ENCODE results near the gene MUSK. TPM values are rescaled to one million over a fixed set of nuclear protein-coding genes. Genes with fewer than 3 reads are reported as not detected.

The MUSK gene
- total RNA-seq, 1 experiment from 2014 or later: not detected

GRCh38 chr9:110809038-110809595 is 140.5 kb downstream of the MUSK start:
- peaks cover 15% of the 10 kb centered on the region for H3K4me1 Mint-ChIP-seq
- H3K4me3 Mint-ChIP-seq: no peak overlapping the region
- DNase-seq (ENCODE audit: low spot score): no peak
- CTCF ChIA-PET: no interaction called here
- POLR2A ChIA-PET: no interaction called here
- H3K9me3 Mint-ChIP-seq: peaks cover 6% of the 10 kb centered on the region; the same call in 1 of the 2 replicates
- no peak for TF ChIP-seq CBFB (CRISPR knock-in tag; IDR thresholded peaks at IDR 0.05; ENCODE audit: low read depth)
- no peaks in the 10 kb centered on the region; the same call in 1 of the 2 replicates for H3K27me3 Mint-ChIP-seq (ENCODE audit: low read depth)
- no peak for ATAC-seq
- no peak overlapping the region for H3K27ac Mint-ChIP-seq
- no peaks in the 10 kb centered on the region for H3K36me3 Mint-ChIP-seq

GRCh38 chr9:110810262-110810976 is 141.8 kb downstream of the MUSK start:
- CTCF ChIA-PET: no interaction called here
- POLR2A ChIA-PET: no interaction called here
- no peaks in the 10 kb centered on the region; the same call in 1 of the 2 replicates for H3K27me3 Mint-ChIP-seq (ENCODE audit: low read depth)
- no peak for DNase-seq (ENCODE audit: low spot score)
- H3K4me3 Mint-ChIP-seq: no peak overlapping the region
- no peaks in the 10 kb centered on the region for H3K36me3 Mint-ChIP-seq
- H3K9me3 Mint-ChIP-seq: peaks cover 6% of the 10 kb centered on the region; the same call in 1 of the 2 replicates
- ATAC-seq: no peak
- H3K4me1 Mint-ChIP-seq: peaks cover 15% of the 10 kb centered on the region
- H3K27ac Mint-ChIP-seq: no peak overlapping the region
- no peak for TF ChIP-seq TEAD1 (CRISPR knock-in tag; IDR thresholded peaks at IDR 0.05)
- no peak for TF ChIP-seq E2F5 (CRISPR knock-in tag; IDR thresholded peaks at IDR 0.05)
- TF ChIP-seq NR3C1 (CRISPR knock-in tag; conservative IDR thresholded peaks at IDR 0.05; ENCODE audit: low read depth): no peak
- TF ChIP-seq TEAD4 (CRISPR knock-in tag; IDR thresholded peaks at IDR 0.05): no peak
- TF ChIP-seq SMAD4 (CRISPR knock-in tag; IDR thresholded peaks at IDR 0.05): no peak
- TF ChIP-seq ATF3 (CRISPR knock-in tag; conservative IDR thresholded peaks at IDR 0.05): no peak
- no peak for TF ChIP-seq MYBL2 (CRISPR knock-in tag; IDR thresholded peaks at IDR 0.05)
- no peak for TF ChIP-seq JAZF1 (CRISPR knock-in tag; IDR thresholded peaks at IDR 0.05)
- TF ChIP-seq SP1 (CRISPR knock-in tag; conservative IDR thresholded peaks at IDR 0.05): no peak
- TF ChIP-seq ESRRA (CRISPR knock-in tag; IDR thresholded peaks at IDR 0.05; ENCODE audit: borderline replicate concordance): no peak
- no peak for TF ChIP-seq ELF4 (CRISPR knock-in tag; IDR thresholded peaks at IDR 0.05; ENCODE audit: low read depth)
- no peak for TF ChIP-seq SOX15 (CRISPR knock-in tag; IDR thresholded peaks at IDR 0.05)
- no peak for TF ChIP-seq ZSCAN18 (CRISPR knock-in tag; IDR thresholded peaks at IDR 0.05)
- no peak for TF ChIP-seq FOXP4 (CRISPR knock-in tag; IDR thresholded peaks at IDR 0.05)

GRCh38 chr9:110812886-110813285 is 144.3 kb downstream of the MUSK start:
- Mint-ChIP-seq H3K4me1 (peaks cover 15% of the 10 kb centered on the region), H3K4me3 (no peak overlapping the region), H3K36me3 (no peaks in the 10 kb centered on the region), H3K9me3 (peaks cover 6% of the 10 kb centered on the region; the same call in 1 of the 2 replicates), H3K27me3 (ENCODE audit: low read depth) (no peaks in the 10 kb centered on the region; the same call in 1 of the 2 replicates), H3K27ac (peak overlapping the region; percentile 57; the same call in 1 of the 2 replicates)
- DNase-seq (ENCODE audit: low spot score) (no peak), ATAC-seq (no peak)
- no peak for TF ChIP-seq MLX (CRISPR knock-in tag; IDR thresholded peaks at IDR 0.05)
- TF ChIP-seq ZNF425 (CRISPR knock-in tag; conservative IDR thresholded peaks at IDR 0.05): no peak
- ChIA-PET POLR2A (no interaction called here), CTCF (no interaction called here)
